Measurements from ENCODE around the gene ZNF334.

Gene ZNF334

GRCh38 chr20:46550461-46550860, 37.1 kb upstream of the ZNF334 start, which contains the start of gene OCSTAMP:
TSS of gene OCSTAMP (minus strand) at chr20:46550654. CDS start at chr20:46550560, 94 bp downstream.
- no peak within 1 kb of the TSS for H3K27ac ChIP-seq (ENCODE audit: insufficient read depth in 1 of 2, low read depth in 1 of 2, low read length in 2 of 2, poor library complexity in 1 of 2, severe bottlenecking in 2 of 2)
- peaks cover 8 to 64% (median 58%) of the 10 kb centered on the region in 4 experiments for H3K4me1 ChIP-seq (ENCODE audit: control extremely low read depth in 1 of 4, control insufficient read depth in 4 of 4, insufficient read depth in 4 of 4, low read length in 3 of 4)
- no peaks in the 10 kb centered on the region for H3K36me3 ChIP-seq (ENCODE audit: control insufficient read depth in 4 of 4, insufficient read depth in 4 of 4, low read length in 3 of 4)
- WGBS (ENCODE audit: insufficient coverage), result 0% methylated on average over 4 of the region's 9 CpGs
- peak; percentile 48 to 81 (median 79) for DNase-seq
- no peaks in the 10 kb centered on the region for H3K27me3 ChIP-seq (replicated peaks in 2 of 5; ENCODE audit: control insufficient read depth in 4 of 5, insufficient read depth in 5 of 5, low read length in 4 of 5)
- H3K4me3 ChIP-seq (ENCODE audit: control insufficient read depth in 1 of 7, extremely low read depth in 1 of 7, insufficient read depth in 4 of 7, low read depth in 2 of 7, low read length in 6 of 7), result peak within 1 kb of the TSS in 1 of 7 experiments; percentile 20
- CTCF ChIA-PET, result interaction anchor here (0.7 to 2.1 kb wide), 9 partner anchors 10 to 202 kb away, joined by 3 to 7 read pairs (median 4); partner anchors contain the start of gene ZNF334
- no peaks in the 10 kb centered on the region for H3K9me3 ChIP-seq (ENCODE audit: control extremely low read depth in 1 of 5, control insufficient read depth in 4 of 5, insufficient read depth in 2 of 5, low read depth in 1 of 5, low read length in 4 of 5)
- POLR2A ChIA-PET, result interaction anchor here (0.6 to 0.9 kb wide), 2 partner anchors 9 to 38 kb away, joined by 3 read pairs; no protein-coding TSS in a partner anchor

GRCh38 chr20:46549188-46549972, 36.0 kb upstream of the ZNF334 start:
- Histone ChIP-seq H3K27me3 (replicated peaks in 2 of 5; ENCODE audit: control insufficient read depth in 4 of 5, insufficient read depth in 5 of 5, low read length in 4 of 5) (no peaks in the 10 kb centered on the region), H3K9me3 (ENCODE audit: control extremely low read depth in 1 of 5, control insufficient read depth in 4 of 5, insufficient read depth in 2 of 5, low read depth in 1 of 5, low read length in 4 of 5) (no peaks in the 10 kb centered on the region), H3K4me1 (ENCODE audit: control extremely low read depth in 1 of 4, control insufficient read depth in 4 of 4, insufficient read depth in 4 of 4, low read length in 3 of 4) (peaks cover 12 to 73% (median 68%) of the 10 kb centered on the region in 4 experiments), H3K4me3 (ENCODE audit: control insufficient read depth in 1 of 7, extremely low read depth in 1 of 7, insufficient read depth in 4 of 7, low read depth in 2 of 7, low read length in 6 of 7) (no peak overlapping the region), H3K36me3 (ENCODE audit: control insufficient read depth in 4 of 4, insufficient read depth in 4 of 4, low read length in 3 of 4) (no peaks in the 10 kb centered on the region), H3K27ac (ENCODE audit: insufficient read depth in 1 of 2, low read depth in 1 of 2, low read length in 2 of 2, poor library complexity in 1 of 2, severe bottlenecking in 2 of 2) (no peak overlapping the region)
- DNase-seq, result no peak
- ChIA-PET CTCF (interaction anchor here (0.6 to 2.1 kb wide), 8 partner anchors 12 to 403 kb away, joined by 3 to 7 read pairs (median 4); partner anchors contain the start of gene ZNF334), POLR2A (no interaction called here)
- 98% methylated on average over 4 of the region's 4 CpGs for WGBS (ENCODE audit: insufficient coverage)

- H3K36me3 ChIP-seq (ENCODE audit: control insufficient read depth in 4 of 4, insufficient read depth in 4 of 4, low read length in 3 of 4), result no peaks in the 10 kb centered on the region
- 98% methylated on average over 5 of the region's 5 CpGs for WGBS (ENCODE audit: insufficient coverage)
- no peaks in the 10 kb centered on the region for H3K27me3 ChIP-seq (replicated peaks in 2 of 5; ENCODE audit: control insufficient read depth in 4 of 5, insufficient read depth in 5 of 5, low read length in 4 of 5)
- no peak overlapping the region for H3K4me3 ChIP-seq (ENCODE audit: control insufficient read depth in 1 of 7, extremely low read depth in 1 of 7, insufficient read depth in 4 of 7, low read depth in 2 of 7, low read length in 6 of 7)
- H3K9me3 ChIP-seq (ENCODE audit: control extremely low read depth in 1 of 5, control insufficient read depth in 4 of 5, insufficient read depth in 2 of 5, low read depth in 1 of 5, low read length in 4 of 5), result no peaks in the 10 kb centered on the region
- no peak overlapping the region for H3K27ac ChIP-seq (ENCODE audit: insufficient read depth in 1 of 2, low read depth in 1 of 2, low read length in 2 of 2, poor library complexity in 1 of 2, severe bottlenecking in 2 of 2)
- peaks cover 12 to 69% (median 65%) of the 10 kb centered on the region in 4 experiments for H3K4me1 ChIP-seq (ENCODE audit: control extremely low read depth in 1 of 4, control insufficient read depth in 4 of 4, insufficient read depth in 4 of 4, low read length in 3 of 4)
- no peak for DNase-seq
- CTCF ChIA-PET, result no interaction called here
- POLR2A ChIA-PET, result no interaction called here
Observed at GRCh38 chr20:46548688-46549087, 35.3 kb upstream of the ZNF334 start.

GRCh38 chr20:46547995-46548394, 34.6 kb upstream of the ZNF334 start:
- DNase-seq, result no peak
- Histone ChIP-seq H3K36me3 (ENCODE audit: control insufficient read depth in 4 of 4, insufficient read depth in 4 of 4, low read length in 3 of 4) (no peaks in the 10 kb centered on the region), H3K4me3 (ENCODE audit: control insufficient read depth in 1 of 7, extremely low read depth in 1 of 7, insufficient read depth in 4 of 7, low read depth in 2 of 7, low read length in 6 of 7) (no peak overlapping the region), H3K4me1 (ENCODE audit: control extremely low read depth in 1 of 4, control insufficient read depth in 4 of 4, insufficient read depth in 4 of 4, low read length in 3 of 4) (peaks cover 12 to 62% (median 59%) of the 10 kb centered on the region in 4 experiments), H3K9me3 (ENCODE audit: control extremely low read depth in 1 of 5, control insufficient read depth in 4 of 5, insufficient read depth in 2 of 5, low read depth in 1 of 5, low read length in 4 of 5) (no peaks in the 10 kb centered on the region), H3K27ac (ENCODE audit: insufficient read depth in 1 of 2, low read depth in 1 of 2, low read length in 2 of 2, poor library complexity in 1 of 2, severe bottlenecking in 2 of 2) (no peak overlapping the region), H3K27me3 (replicated peaks in 2 of 5; ENCODE audit: control insufficient read depth in 4 of 5, insufficient read depth in 5 of 5, low read length in 4 of 5) (no peaks in the 10 kb centered on the region)
- 98% methylated on average over 6 of the region's 6 CpGs for WGBS (ENCODE audit: insufficient coverage)
- CTCF ChIA-PET, result no interaction called here
- POLR2A ChIA-PET, result no interaction called here

- Histone ChIP-seq H3K27me3 (replicated peaks in 2 of 5; ENCODE audit: control insufficient read depth in 4 of 5, insufficient read depth in 5 of 5, low read length in 4 of 5) (peaks cover 0 to 1% (median 0%) of the 10 kb centered on the region in 5 experiments), H3K4me1 (ENCODE audit: control extremely low read depth in 1 of 4, control insufficient read depth in 4 of 4, insufficient read depth in 4 of 4, low read length in 3 of 4) (peaks cover 12 to 51% (median 48%) of the 10 kb centered on the region in 4 experiments), H3K4me3 (ENCODE audit: control insufficient read depth in 1 of 7, extremely low read depth in 1 of 7, insufficient read depth in 4 of 7, low read depth in 2 of 7, low read length in 6 of 7) (no peak overlapping the region), H3K27ac (ENCODE audit: insufficient read depth in 1 of 2, low read depth in 1 of 2, low read length in 2 of 2, poor library complexity in 1 of 2, severe bottlenecking in 2 of 2) (no peak overlapping the region), H3K9me3 (ENCODE audit: control extremely low read depth in 1 of 5, control insufficient read depth in 4 of 5, insufficient read depth in 2 of 5, low read depth in 1 of 5, low read length in 4 of 5) (no peaks in the 10 kb centered on the region), H3K36me3 (ENCODE audit: control insufficient read depth in 4 of 4, insufficient read depth in 4 of 4, low read length in 3 of 4) (no peaks in the 10 kb centered on the region)
- peak in 2 of 3 donors; percentile 52 to 64 for DNase-seq
- ChIA-PET CTCF (interaction anchor here (0.8 kb wide), 1 partner anchor 18 kb away, joined by 3 read pairs; no protein-coding TSS in a partner anchor), POLR2A (no interaction called here)
- WGBS (ENCODE audit: insufficient coverage), result 68% methylated on average over 6 of the region's 6 CpGs
Observed at GRCh38 chr20:46546936-46547335, 33.6 kb upstream of the ZNF334 start.

GRCh38 chr20:46546298-46546697, 32.9 kb upstream of the ZNF334 start:
- CTCF ChIA-PET, result interaction anchor here (1.6 to 2.4 kb wide), 4 partner anchors 12 to 26 kb away, joined by 7 to 9 read pairs (median 8); no protein-coding TSS in a partner anchor
- peaks cover 12 to 45% (median 42%) of the 10 kb centered on the region in 4 experiments for H3K4me1 ChIP-seq (ENCODE audit: control extremely low read depth in 1 of 4, control insufficient read depth in 4 of 4, insufficient read depth in 4 of 4, low read length in 3 of 4)
- peaks cover 0 to 8% (median 0%) of the 10 kb centered on the region in 5 experiments for H3K27me3 ChIP-seq (replicated peaks in 2 of 5; ENCODE audit: control insufficient read depth in 4 of 5, insufficient read depth in 5 of 5, low read length in 4 of 5)
- no peak overlapping the region for H3K4me3 ChIP-seq (ENCODE audit: control insufficient read depth in 1 of 7, extremely low read depth in 1 of 7, insufficient read depth in 4 of 7, low read depth in 2 of 7, low read length in 6 of 7)
- H3K27ac ChIP-seq (ENCODE audit: insufficient read depth in 1 of 2, low read depth in 1 of 2, low read length in 2 of 2, poor library complexity in 1 of 2, severe bottlenecking in 2 of 2), result no peak overlapping the region
- H3K9me3 ChIP-seq (ENCODE audit: control extremely low read depth in 1 of 5, control insufficient read depth in 4 of 5, insufficient read depth in 2 of 5, low read depth in 1 of 5, low read length in 4 of 5), result no peaks in the 10 kb centered on the region
- DNase-seq, result no peak
- WGBS (ENCODE audit: insufficient coverage), result 95% methylated on average over 3 of the region's 3 CpGs
- POLR2A ChIA-PET, result no interaction called here
- no peaks in the 10 kb centered on the region for H3K36me3 ChIP-seq (ENCODE audit: control insufficient read depth in 4 of 4, insufficient read depth in 4 of 4, low read length in 3 of 4)

GRCh38 chr20:46545827-46546138, 32.4 kb upstream of the ZNF334 start:
- H3K36me3 ChIP-seq (ENCODE audit: control insufficient read depth in 4 of 4, insufficient read depth in 4 of 4, low read length in 3 of 4), result no peaks in the 10 kb centered on the region
- POLR2A ChIA-PET, result no interaction called here
- H3K27me3 ChIP-seq (replicated peaks in 2 of 5; ENCODE audit: control insufficient read depth in 4 of 5, insufficient read depth in 5 of 5, low read length in 4 of 5), result peaks cover 0 to 10% (median 0%) of the 10 kb centered on the region in 5 experiments
- 97% methylated on average over 4 of the region's 9 CpGs for WGBS (ENCODE audit: insufficient coverage)
- no peak overlapping the region for H3K4me3 ChIP-seq (ENCODE audit: control insufficient read depth in 1 of 7, extremely low read depth in 1 of 7, insufficient read depth in 4 of 7, low read depth in 2 of 7, low read length in 6 of 7)
- CTCF ChIA-PET, result interaction anchor here (1.0 to 2.4 kb wide), 8 partner anchors 13 to 137 kb away, joined by 3 to 11 read pairs (median 8); no protein-coding TSS in a partner anchor
- H3K9me3 ChIP-seq (ENCODE audit: control extremely low read depth in 1 of 5, control insufficient read depth in 4 of 5, insufficient read depth in 2 of 5, low read depth in 1 of 5, low read length in 4 of 5), result no peaks in the 10 kb centered on the region
- H3K4me1 ChIP-seq (ENCODE audit: control extremely low read depth in 1 of 4, control insufficient read depth in 4 of 4, insufficient read depth in 4 of 4, low read length in 3 of 4), result peaks cover 10 to 41% (median 38%) of the 10 kb centered on the region in 4 experiments
- DNase-seq, result no peak
- no peak overlapping the region for H3K27ac ChIP-seq (ENCODE audit: insufficient read depth in 1 of 2, low read depth in 1 of 2, low read length in 2 of 2, poor library complexity in 1 of 2, severe bottlenecking in 2 of 2)

Data from common myeloid progenitor, CD34-positive (primary cell).